PFSK-1 (cell line): ENCODE data around the gene LMO7.

ENCODE experiments used
- FOXP2 ChIP-seq: optimal IDR thresholded peaks from 2 replicates; pipeline ENCODE3; 2011; ENCODE audit warnings: borderline replicate concordance, control low read depth, inconsistent platforms; ENCODE audit not compliant: insufficient read depth; ENCODE audit errors: extremely low read length, extremely low read depth
- POLR2AphosphoS5 ChIP-seq: IDR thresholded peaks from 2 replicates; pipeline ENCODE4 v1.6.1; 2012; ENCODE audit warnings: low read depth, mild to moderate bottlenecking, control low read depth, low read length, moderate library complexity
- SIN3A ChIP-seq: IDR thresholded peaks from 2 replicates; pipeline ENCODE4 v1.6.1; 2012; ENCODE audit warnings: mild to moderate bottlenecking, low read length, moderate library complexity, borderline replicate concordance; ENCODE audit not compliant: insufficient read depth
- TAF1 ChIP-seq: IDR thresholded peaks from 2 replicates; pipeline ENCODE4 v1.6.1; 2012; ENCODE audit warnings: low read length, control low read depth, borderline replicate concordance; ENCODE audit not compliant: insufficient read depth
- TF ChIP-seq, protein P1 (sequence below), 2 experiments: IDR thresholded peaks; 2 replicates each; pipeline versions ENCODE4 v1.6.1 to v1.8.0; 2011 to 2012; ENCODE audit warnings: low read depth in 2 of 2, low read length in 2 of 2, control low read depth in 1 of 2, inconsistent platforms in 1 of 2, mild to moderate bottlenecking in 1 of 2, moderate library complexity in 1 of 2; ENCODE audit not compliant: insufficient read depth in 1 of 2

Gene LMO7

DNA sequence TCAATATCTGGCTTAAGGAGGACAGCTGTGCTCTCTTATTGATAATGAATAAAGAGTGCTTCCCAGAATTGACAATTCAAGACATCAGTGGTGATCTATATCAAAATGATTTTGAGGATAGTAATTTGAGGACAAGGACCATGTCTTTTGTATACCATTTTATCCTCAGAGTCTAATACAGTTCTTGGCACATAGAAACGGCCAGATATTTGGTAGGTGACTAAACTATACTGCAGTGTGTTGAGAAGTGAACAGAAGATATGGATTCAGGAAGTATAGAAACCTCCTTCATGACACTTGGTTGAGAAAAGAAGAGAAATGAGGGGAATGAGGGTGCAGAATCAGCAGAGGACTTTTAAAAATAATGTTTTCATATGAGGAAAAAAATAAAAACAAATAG lies 16.1 kb upstream of the LMO7 start:
- TF ChIP-seq TAF1: no peak
- no peak for TF ChIP-seq FOXP2
- TF ChIP-seq, protein P1, sequence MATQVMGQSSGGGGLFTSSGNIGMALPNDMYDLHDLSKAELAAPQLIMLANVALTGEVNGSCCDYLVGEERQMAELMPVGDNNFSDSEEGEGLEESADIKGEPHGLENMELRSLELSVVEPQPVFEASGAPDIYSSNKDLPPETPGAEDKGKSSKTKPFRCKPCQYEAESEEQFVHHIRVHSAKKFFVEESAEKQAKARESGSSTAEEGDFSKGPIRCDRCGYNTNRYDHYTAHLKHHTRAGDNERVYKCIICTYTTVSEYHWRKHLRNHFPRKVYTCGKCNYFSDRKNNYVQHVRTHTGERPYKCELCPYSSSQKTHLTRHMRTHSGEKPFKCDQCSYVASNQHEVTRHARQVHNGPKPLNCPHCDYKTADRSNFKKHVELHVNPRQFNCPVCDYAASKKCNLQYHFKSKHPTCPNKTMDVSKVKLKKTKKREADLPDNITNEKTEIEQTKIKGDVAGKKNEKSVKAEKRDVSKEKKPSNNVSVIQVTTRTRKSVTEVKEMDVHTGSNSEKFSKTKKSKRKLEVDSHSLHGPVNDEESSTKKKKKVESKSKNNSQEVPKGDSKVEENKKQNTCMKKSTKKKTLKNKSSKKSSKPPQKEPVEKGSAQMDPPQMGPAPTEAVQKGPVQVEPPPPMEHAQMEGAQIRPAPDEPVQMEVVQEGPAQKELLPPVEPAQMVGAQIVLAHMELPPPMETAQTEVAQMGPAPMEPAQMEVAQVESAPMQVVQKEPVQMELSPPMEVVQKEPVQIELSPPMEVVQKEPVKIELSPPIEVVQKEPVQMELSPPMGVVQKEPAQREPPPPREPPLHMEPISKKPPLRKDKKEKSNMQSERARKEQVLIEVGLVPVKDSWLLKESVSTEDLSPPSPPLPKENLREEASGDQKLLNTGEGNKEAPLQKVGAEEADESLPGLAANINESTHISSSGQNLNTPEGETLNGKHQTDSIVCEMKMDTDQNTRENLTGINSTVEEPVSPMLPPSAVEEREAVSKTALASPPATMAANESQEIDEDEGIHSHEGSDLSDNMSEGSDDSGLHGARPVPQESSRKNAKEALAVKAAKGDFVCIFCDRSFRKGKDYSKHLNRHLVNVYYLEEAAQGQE (IDR thresholded peaks at IDR 0.05; ENCODE audit: insufficient read depth in 1 of 2, low read depth in 2 of 2, low read length in 2 of 2): no peak
- TF ChIP-seq SIN3A: no peak
- TF ChIP-seq POLR2AphosphoS5: no peak

DNA sequence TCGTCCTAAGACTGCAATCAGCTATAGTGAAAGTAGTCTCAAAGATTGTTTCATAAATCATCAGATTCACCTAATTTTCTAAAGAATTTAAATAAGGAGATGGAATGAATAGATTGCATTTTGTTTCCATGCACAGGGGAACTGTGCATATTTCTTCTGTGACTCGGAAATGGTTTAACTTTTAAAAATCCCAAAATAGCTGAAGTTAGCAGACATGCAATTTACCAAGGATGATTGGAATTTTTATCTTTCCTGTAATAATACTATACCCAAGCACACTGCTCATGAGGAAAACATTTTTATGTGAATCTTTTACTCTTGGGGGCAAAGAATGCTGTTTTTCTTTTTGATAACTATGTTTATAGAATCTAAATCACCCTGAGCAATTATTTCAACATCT lies 15.0 kb upstream of the LMO7 start:
- TF ChIP-seq FOXP2: no peak
- no peak for TF ChIP-seq POLR2AphosphoS5
- no peak for TF ChIP-seq TAF1

DNA sequence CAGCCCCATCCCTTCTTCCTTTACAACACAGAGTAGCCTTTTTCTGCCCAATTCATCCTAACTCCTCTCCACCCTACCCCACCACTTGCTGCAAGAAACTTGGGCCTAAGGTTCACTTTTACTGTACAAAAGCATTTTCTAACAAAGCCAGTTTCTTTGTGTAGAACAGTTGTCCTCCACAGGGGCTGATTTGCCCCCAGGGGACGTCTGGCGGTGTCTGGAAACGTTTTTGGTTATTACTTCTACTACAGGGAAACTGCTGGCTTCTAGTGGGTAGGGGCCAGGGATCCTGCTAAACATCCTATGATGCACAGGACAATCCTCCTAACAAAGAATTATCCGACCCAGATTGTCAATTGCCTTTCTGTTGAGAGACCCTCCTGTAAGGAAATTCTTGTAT lies 7.3 kb upstream of the LMO7 start:
- TF ChIP-seq, protein P1 (IDR thresholded peaks at IDR 0.05; ENCODE audit: insufficient read depth in 1 of 2, low read depth in 2 of 2, low read length in 2 of 2): no peak
- TF ChIP-seq TAF1: no peak
- no peak for TF ChIP-seq POLR2AphosphoS5
- no peak for TF ChIP-seq SIN3A
- TF ChIP-seq FOXP2: no peak

- TF ChIP-seq POLR2AphosphoS5: no peak
- TF ChIP-seq TAF1: no peak
These were observed 2.8 kb upstream of the LMO7 start for GRCh38 chr13:75633285-75633684.

GRCh38 chr13:75635101-75635827 lies 866 bp upstream of the LMO7 start:
- TF ChIP-seq, protein P1 (IDR thresholded peaks at IDR 0.05; ENCODE audit: insufficient read depth in 1 of 2, low read depth in 2 of 2, low read length in 2 of 2): no peak
- TF ChIP-seq TAF1 (no peak), FOXP2 (no peak), POLR2AphosphoS5 (no peak), SIN3A (no peak)

DNA sequence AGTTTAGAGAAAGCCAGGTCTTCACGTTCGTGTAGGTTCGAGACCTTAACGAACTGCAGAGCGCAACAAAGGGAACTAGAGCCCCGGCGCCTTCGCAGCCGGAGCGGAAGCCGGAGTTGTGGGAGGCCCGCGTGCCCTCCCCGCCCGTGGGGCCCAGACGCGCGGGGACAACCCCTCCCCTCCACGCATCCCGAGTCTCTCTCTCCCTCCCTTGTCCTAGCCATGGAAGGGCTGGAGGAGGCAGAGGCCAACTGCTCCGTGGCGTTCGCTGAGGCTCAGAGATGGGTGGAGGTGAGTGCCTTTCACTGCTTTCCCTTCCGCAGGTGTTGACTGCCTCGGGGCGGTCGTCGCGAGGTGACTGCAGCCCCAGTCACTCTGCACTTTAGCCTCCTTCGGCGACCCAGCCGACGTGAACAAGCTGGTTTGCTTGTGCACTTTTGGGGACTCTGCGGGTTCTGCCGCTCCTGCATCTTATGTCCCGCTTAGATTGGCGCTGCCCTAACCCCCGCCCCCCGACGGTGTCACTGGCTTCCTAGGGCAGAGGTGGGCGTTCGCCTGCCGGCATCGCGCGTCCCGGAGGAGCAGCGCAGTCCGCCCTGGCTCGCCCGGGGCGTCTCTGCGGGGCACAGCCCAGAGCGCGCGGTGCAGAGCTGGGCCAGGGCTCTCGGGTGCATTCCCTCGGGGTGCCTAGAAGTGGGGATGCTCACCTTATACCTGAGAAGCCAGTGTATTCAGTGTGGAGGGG lies 478 bp downstream of the LMO7 start:
- TF ChIP-seq TAF1: no peak
